ENCODE results near the gene CHD6. TPM values are rescaled to one million over a fixed set of nuclear protein-coding genes. Genes with fewer than 3 reads are reported as not detected.
A peak's percentile ranks its signal among the peaks of the same experiment; 100 is the strongest.

CHD6 gene
- total RNA-seq, 1 experiment from 2014 or later = 20.9 TPM

DNA sequence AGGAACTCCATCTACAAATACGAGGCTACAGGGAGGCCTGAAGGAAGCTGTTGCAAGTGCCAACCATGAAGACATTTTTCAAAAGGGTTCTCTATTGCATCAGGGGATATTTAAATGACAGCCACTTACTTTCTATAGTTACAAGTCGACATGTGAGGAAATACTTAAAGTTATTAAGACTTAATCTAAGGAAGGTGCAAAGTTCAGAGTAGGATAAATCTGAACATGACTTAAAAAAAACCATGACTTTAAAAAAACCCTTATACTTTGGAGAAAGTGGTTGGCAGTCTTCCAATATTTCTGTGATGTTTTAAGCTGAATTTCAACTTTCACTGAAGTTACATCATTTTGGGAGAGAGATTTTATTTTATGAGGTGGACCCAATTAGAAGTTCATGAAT, 195.2 kb downstream of the CHD6 start:
- peaks cover 3% of the 10 kb centered on the region for H3K4me1 ChIP-seq (replicated peaks)
- H3K36me3 ChIP-seq = peaks cover 70% of the 10 kb centered on the region
- H3K27ac ChIP-seq = no peak overlapping the region
- no peaks in the 10 kb centered on the region for H3K27me3 ChIP-seq (replicated peaks)
- no peaks in the 10 kb centered on the region for H3K9me3 ChIP-seq (replicated peaks)
- no peak overlapping the region for H3K4me3 ChIP-seq
- DNase-seq (ENCODE audit: low read depth in 1 of 2, low spot score in 2 of 2) = no peak

DNA sequence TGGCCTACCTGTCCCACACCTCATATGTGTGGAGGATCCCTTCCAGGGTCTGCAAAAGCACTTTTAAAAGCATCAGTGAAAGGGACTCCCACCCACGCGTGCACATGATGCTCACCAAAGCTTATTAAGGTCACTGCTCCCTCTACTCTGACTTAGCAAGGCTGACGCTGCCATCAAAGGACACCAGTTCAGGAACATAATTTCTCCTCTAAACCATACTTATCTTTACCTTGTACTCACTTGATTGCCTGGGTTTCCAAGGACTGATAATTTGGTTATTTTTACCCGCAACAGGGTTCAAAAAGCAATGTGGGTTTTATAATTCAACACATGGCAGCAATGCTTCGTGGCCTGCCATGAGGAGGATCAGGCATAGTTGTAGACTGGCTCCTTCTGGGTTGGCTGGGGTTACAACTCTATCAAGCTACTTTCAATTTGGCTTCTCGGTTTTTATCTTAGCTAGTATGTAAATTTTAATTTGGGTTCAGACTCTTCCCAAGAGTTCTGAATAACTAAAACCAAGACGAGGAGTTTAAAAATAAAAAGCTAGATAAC, 199.4 kb downstream of the CHD6 start:
- Histone ChIP-seq H3K36me3 (peaks cover 76% of the 10 kb centered on the region), H3K27me3 (replicated peaks) (no peaks in the 10 kb centered on the region), H3K9me3 (replicated peaks) (no peaks in the 10 kb centered on the region), H3K27ac (no peak overlapping the region), H3K4me3 (no peak overlapping the region), H3K4me1 (replicated peaks) (no peaks in the 10 kb centered on the region)
- no peak for DNase-seq (ENCODE audit: low read depth in 1 of 2, low spot score in 2 of 2)

DNA sequence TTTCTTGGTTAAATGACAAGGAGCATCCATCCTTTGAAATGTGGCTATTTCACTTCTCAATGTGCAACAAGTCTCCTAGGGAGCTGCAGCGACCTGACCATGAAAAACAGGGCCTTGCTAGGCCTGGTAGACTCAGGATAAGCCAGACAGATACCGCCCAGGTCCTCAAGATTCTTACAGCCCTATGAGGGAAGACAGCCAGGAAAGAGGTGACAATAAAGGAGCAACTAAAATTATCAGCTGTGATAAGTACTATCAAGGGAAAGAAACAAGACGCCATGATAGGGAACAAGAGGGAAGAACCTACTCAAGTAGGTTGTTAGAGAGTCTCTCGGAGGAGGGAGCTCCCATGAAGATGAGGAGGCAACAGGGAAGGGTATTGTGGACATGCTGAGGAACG, 200.1 kb downstream of the CHD6 start:
- no peak for DNase-seq (ENCODE audit: low read depth in 1 of 2, low spot score in 2 of 2)
- Histone ChIP-seq H3K36me3 (peaks cover 77% of the 10 kb centered on the region), H3K4me1 (replicated peaks) (no peaks in the 10 kb centered on the region), H3K4me3 (no peak overlapping the region), H3K27me3 (replicated peaks) (no peaks in the 10 kb centered on the region), H3K27ac (no peak overlapping the region), H3K9me3 (replicated peaks) (no peaks in the 10 kb centered on the region)

DNA sequence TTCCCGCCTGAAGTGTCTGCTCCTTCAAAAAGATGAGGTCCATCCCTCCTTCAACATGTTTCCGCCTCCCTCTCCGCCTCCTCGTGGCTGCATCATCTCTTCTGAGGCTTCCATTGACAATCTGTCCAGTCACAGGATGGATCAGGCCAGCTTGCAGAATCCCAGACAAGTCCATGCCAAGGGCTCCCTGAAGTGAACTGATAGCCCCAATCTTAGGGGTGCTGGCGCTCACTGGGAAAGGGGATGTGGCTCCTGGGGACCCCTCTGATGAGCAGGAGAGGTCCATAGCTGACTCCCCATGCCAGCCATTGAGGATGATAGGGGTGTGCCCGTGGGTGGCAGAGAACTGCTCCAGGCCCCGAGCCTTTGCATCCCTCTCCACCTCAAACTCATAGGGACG, 203.0 kb downstream of the CHD6 start:
- Histone ChIP-seq H3K4me3 (no peak overlapping the region), H3K36me3 (peaks cover 74% of the 10 kb centered on the region), H3K4me1 (replicated peaks) (no peaks in the 10 kb centered on the region), H3K9me3 (replicated peaks) (no peaks in the 10 kb centered on the region), H3K27ac (no peak overlapping the region), H3K27me3 (replicated peaks) (no peaks in the 10 kb centered on the region)
- DNase-seq (ENCODE audit: low read depth in 1 of 2, low spot score in 2 of 2) = no peak

DNA sequence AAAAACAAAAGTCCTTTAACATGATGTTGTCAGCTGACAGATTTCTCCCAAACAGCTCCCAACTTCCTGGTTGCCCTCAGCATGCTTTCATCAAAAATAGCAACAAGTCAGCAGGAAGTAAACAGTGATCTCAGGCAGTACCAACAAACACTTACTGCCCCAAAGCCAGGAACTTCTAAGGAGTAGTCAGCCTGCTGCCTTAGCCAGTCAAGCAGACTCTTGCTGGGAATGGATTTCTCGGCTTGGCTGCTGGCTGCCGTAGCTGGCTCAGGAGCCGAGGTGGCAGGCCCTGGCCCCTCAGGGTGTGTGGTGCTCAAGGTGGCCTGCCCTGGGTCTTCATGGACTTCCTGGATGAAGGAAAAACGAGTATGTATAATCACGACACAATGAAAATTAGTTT, 205.0 kb downstream of the CHD6 start:
- Histone ChIP-seq H3K4me1 (replicated peaks) (peaks cover 15% of the 10 kb centered on the region), H3K9me3 (replicated peaks) (no peaks in the 10 kb centered on the region), H3K27ac (no peak overlapping the region), H3K36me3 (peaks cover 75% of the 10 kb centered on the region), H3K4me3 (no peak overlapping the region), H3K27me3 (replicated peaks) (no peaks in the 10 kb centered on the region)
- no peak for DNase-seq (ENCODE audit: low read depth in 1 of 2, low spot score in 2 of 2)

DNA sequence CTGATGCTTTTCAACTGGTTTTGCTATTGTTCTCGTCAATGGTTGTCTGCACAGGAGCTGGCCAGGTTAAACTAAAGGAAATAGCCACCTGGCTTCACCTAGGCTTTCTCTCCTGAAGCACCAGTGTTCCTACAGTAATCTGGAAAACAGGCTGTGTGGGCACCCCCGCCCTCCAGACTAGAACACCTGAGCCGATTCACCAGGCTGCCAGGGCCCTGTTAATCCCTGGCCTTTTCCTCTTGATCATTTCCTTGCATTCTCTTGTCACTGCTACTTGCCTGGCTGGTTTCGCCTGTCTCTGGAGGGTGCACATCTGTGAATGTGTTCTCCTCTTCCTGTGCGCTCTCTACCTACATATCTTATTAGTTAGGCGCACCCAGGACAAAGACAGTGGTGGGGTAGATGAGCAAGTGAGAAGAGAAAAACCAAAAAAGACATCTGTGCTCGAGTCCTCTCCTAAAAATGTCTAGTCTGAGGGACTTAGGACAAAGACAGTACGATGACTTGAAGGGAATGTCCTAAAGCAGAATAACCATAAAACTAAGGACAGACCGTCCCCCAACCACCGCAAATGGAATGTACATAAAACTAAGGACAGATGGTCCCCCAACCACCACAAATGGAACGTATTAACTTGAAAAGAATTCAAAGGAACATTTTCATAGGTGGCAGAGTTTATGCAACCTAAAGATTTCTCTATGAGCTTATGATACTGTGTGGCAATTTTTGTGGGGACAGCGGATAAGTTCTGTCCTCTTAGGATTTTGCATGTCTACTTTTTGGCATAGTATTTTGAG, 205.7 kb downstream of the CHD6 start:
- no peak overlapping the region for H3K27ac ChIP-seq
- peaks cover 75% of the 10 kb centered on the region for H3K36me3 ChIP-seq
- H3K4me3 ChIP-seq = no peak overlapping the region

DNA sequence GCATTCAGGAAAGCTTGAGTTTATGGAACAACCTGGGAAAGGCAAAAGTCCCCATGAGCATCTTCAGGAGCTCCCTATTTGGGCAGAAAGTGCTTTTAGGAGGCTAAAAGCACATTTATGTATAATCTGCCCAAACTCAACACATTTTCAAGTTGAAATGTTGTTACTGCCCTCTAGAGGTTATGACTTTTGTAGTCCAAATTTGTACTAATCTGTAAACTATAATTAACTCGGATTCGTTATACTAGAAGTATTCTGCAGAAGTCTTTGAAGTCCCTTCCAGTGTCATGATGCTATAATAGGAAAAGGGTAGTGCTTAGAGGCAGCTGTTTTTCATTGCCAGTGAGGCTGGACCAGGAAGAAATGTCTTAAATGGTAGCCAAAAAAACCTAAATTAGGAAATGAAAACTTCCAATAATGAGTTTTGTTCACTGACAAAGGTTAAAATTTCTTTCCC, 206.8 kb downstream of the CHD6 start:
- Histone ChIP-seq H3K4me3 (no peak overlapping the region), H3K27ac (no peak overlapping the region), H3K4me1 (replicated peaks) (peaks cover 16% of the 10 kb centered on the region), H3K27me3 (replicated peaks) (no peaks in the 10 kb centered on the region), H3K36me3 (peaks cover 75% of the 10 kb centered on the region), H3K9me3 (replicated peaks) (no peaks in the 10 kb centered on the region)
- peak in 1 of 2 experiments; percentile 13 for DNase-seq (ENCODE audit: low read depth in 1 of 2, low spot score in 2 of 2)

More for the DNA sequence above, 205.7 kb downstream of the CHD6 start:
- no peaks in the 10 kb centered on the region for H3K27me3 ChIP-seq (replicated peaks)
- H3K4me1 ChIP-seq (replicated peaks) = peaks cover 16% of the 10 kb centered on the region
- no peak for DNase-seq (ENCODE audit: low read depth in 1 of 2, low spot score in 2 of 2)
- H3K9me3 ChIP-seq (replicated peaks) = no peaks in the 10 kb centered on the region

DNA sequence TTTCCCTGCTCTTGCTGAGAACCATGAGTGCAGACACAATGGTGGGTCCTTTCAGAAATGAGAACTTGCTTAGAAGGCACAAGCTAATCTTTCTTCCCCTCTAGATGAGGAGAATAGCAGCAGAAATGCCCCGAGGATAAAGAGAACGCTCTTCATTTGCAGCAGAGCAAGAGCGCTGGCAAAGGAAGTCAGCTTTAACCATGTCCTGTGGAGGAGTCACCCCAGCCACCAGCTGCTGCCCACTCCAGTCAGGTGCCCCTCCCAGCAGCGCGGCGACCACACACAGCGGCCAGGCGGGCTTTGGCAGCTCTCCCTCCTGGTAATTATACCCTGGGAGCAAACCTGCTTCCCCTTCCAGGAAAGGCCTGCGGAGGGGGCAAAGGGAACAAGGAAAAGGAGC, 209.2 kb downstream of the CHD6 start:
- DNase-seq (ENCODE audit: low read depth in 1 of 2, low spot score in 2 of 2) = peak; percentile 81 to 90
- Histone ChIP-seq H3K27ac (no peak overlapping the region), H3K27me3 (replicated peaks) (no peaks in the 10 kb centered on the region), H3K36me3 (peaks cover 76% of the 10 kb centered on the region), H3K4me3 (no peak overlapping the region), H3K4me1 (replicated peaks) (peaks cover 16% of the 10 kb centered on the region), H3K9me3 (replicated peaks) (no peaks in the 10 kb centered on the region)

DNA sequence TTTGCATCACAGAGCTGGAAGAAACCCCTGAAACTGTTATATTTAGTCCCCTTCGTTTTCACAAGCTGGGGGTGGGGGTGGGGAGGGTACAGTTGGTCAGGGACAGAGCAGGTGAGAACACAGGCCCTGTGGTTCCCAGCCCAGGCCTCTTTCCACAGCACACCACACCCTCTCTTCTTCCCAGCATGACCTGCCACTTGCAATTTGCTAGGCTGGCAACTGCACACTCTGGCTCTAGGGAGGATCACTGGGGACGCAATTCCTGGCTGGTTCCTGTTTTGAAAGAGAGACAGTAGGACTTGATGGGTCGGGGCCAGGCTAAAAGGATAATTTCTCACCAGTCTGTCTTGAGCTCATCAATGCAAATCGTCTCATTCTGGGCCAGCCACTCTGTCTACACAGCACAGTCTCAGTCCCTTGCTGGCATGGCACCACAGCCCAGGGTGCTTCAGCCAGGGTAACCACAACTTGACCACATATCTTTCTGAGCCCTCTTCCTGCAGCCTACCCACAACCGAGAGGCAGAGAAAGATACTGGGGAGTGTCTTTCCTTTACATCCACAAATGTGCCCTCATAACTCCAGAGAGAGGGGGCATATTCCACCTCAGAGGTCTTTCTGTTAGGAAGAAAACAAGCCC, 209.9 kb downstream of the CHD6 start:
- no peaks in the 10 kb centered on the region for H3K9me3 ChIP-seq (replicated peaks)
- no peak overlapping the region for H3K4me3 ChIP-seq
- H3K27ac ChIP-seq = no peak overlapping the region
- H3K4me1 ChIP-seq (replicated peaks) = peaks cover 16% of the 10 kb centered on the region
- no peaks in the 10 kb centered on the region for H3K27me3 ChIP-seq (replicated peaks)
- no peak for DNase-seq (ENCODE audit: low read depth in 1 of 2, low spot score in 2 of 2)
- H3K36me3 ChIP-seq = peaks cover 74% of the 10 kb centered on the region

DNA sequence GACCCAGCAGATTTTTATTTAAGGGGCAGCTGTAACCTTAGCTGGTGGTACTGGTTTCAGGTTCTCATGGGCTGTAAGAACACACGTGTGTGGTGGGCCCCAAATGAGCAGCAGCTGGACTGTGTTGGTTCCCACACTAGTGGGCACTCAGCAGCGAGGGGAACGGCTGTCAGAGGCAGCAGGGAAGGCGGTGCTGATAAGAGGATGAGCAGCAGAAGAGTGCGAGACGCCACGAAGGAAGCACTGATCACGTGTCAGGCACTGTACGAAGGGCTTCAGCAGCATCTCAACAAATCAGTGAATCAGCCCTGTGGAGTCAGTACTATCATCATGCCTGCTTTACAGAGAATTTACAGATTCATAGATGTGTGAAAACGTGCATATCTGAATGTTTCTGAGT, 210.6 kb downstream of the CHD6 start:
- no peak overlapping the region for H3K27ac ChIP-seq
- no peaks in the 10 kb centered on the region for H3K9me3 ChIP-seq (replicated peaks)
- no peak overlapping the region for H3K4me3 ChIP-seq
- no peak for DNase-seq (ENCODE audit: low read depth in 1 of 2, low spot score in 2 of 2)
- H3K27me3 ChIP-seq (replicated peaks) = no peaks in the 10 kb centered on the region
- peaks cover 70% of the 10 kb centered on the region for H3K36me3 ChIP-seq
- H3K4me1 ChIP-seq (replicated peaks) = peaks cover 16% of the 10 kb centered on the region

DNA sequence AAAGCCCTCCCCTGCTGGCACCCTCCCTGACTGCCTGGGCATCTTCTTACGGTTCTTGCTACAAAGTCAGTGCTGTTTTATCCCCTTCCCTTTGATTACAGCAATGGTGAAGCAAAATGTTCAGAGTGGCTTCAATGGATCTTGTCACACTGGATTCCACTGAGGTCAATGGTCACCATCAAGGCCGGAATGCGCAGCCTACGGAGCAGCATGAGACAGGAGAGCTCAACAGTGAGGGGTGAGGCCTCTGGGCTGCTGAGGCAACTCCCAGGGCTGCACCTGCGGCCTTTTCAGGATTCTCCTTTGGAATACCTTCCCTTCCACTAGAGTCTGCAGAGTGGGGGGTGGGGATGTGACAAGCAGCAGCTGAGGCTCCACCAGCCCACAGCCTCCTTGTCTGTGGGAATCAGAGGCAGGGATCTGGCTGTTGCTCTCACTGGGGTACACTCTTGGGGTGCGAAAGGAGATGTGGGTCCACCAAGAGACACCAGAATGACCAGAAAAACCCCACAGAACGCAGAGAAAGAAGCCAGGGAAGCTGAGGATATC, 211.2 kb downstream of the CHD6 start:
- H3K27ac ChIP-seq = no peak overlapping the region
- peaks cover 16% of the 10 kb centered on the region for H3K4me1 ChIP-seq (replicated peaks)
- no peaks in the 10 kb centered on the region for H3K27me3 ChIP-seq (replicated peaks)
- H3K36me3 ChIP-seq = peaks cover 63% of the 10 kb centered on the region
- no peak for DNase-seq (ENCODE audit: low read depth in 1 of 2, low spot score in 2 of 2)
- no peak overlapping the region for H3K4me3 ChIP-seq
- H3K9me3 ChIP-seq (replicated peaks) = no peaks in the 10 kb centered on the region

DNA sequence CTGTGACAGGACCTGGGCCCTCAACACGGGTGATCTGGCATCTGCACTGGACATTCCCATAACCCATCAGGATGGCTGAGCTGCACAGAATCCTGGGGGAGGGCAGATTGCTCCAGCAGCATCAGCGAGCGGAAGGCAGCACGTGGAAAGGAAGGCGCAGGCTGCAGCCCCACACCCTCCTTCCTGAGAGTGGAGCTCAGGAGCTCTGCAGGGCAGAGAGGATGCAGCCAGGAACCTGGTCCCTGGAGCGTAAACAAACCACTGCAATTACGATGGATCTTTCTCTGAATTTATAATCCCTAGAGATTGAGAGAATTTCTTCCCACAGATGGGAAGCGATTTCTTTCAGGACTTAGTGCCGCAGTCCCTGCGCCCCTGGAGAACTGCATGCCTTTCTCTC, 211.8 kb downstream of the CHD6 start:
- DNase-seq (ENCODE audit: low read depth in 1 of 2, low spot score in 2 of 2) = no peak
- no peaks in the 10 kb centered on the region for H3K27me3 ChIP-seq (replicated peaks)
- H3K4me3 ChIP-seq = no peak overlapping the region
- H3K36me3 ChIP-seq = peaks cover 58% of the 10 kb centered on the region
- peaks cover 16% of the 10 kb centered on the region for H3K4me1 ChIP-seq (replicated peaks)
- H3K27ac ChIP-seq = no peak overlapping the region
- no peaks in the 10 kb centered on the region for H3K9me3 ChIP-seq (replicated peaks)

DNA sequence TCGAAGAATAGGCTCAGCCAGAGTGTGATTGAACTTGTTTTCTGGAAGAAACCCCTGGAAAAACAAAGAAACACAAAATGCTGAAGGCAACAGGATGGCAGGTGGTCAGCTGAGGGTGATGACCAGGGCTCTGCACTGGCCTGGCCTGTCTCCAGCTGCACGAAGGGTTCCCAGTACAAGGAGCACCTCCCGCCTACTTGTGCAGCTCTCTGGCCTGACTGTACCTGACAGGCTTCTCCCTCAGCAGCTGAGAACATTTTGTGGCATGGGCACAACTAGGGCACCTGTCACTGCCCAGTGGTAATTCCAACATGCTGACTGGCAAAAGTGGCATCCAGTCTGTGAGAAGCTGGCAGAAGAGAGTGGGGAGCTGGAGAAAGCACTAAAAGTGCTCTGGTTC, 212.7 kb downstream of the CHD6 start:
- no peak overlapping the region for H3K4me3 ChIP-seq
- DNase-seq (ENCODE audit: low read depth in 1 of 2, low spot score in 2 of 2) = no peak
- H3K4me1 ChIP-seq (replicated peaks) = peaks cover 16% of the 10 kb centered on the region
- H3K9me3 ChIP-seq (replicated peaks) = no peaks in the 10 kb centered on the region
- H3K27ac ChIP-seq = no peak overlapping the region
- no peaks in the 10 kb centered on the region for H3K27me3 ChIP-seq (replicated peaks)
- H3K36me3 ChIP-seq = peaks cover 56% of the 10 kb centered on the region

DNA sequence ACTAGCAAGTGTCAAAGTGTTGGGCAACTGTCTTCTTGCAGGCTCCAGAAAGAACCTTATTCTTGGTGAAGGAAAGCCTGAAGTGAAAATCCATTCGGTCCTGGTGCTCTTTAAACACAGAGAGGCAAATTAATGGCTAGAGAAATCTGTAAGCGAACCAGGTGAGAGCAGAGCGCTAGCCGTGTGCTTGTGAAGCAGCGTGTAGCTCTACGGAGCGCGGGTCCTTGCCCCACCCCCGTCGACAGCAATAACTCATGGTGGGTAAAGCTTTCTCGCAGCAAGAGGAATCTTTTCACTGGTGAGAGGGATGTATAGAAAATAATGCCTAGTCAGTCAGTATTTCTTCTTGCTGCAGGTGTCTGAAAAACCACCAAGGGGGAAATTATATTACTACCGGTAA, 214.6 kb downstream of the CHD6 start:
- DNase-seq (ENCODE audit: low read depth in 1 of 2, low spot score in 2 of 2) = no peak
- Histone ChIP-seq H3K27ac (no peak overlapping the region), H3K36me3 (peaks cover 44% of the 10 kb centered on the region), H3K4me1 (replicated peaks) (peaks cover 5% of the 10 kb centered on the region), H3K9me3 (replicated peaks) (no peaks in the 10 kb centered on the region), H3K4me3 (no peak overlapping the region), H3K27me3 (replicated peaks) (no peaks in the 10 kb centered on the region)

Data from SJSA1 (cell line).